ENCODE measurements around the gene TRIM56.

DNA sequence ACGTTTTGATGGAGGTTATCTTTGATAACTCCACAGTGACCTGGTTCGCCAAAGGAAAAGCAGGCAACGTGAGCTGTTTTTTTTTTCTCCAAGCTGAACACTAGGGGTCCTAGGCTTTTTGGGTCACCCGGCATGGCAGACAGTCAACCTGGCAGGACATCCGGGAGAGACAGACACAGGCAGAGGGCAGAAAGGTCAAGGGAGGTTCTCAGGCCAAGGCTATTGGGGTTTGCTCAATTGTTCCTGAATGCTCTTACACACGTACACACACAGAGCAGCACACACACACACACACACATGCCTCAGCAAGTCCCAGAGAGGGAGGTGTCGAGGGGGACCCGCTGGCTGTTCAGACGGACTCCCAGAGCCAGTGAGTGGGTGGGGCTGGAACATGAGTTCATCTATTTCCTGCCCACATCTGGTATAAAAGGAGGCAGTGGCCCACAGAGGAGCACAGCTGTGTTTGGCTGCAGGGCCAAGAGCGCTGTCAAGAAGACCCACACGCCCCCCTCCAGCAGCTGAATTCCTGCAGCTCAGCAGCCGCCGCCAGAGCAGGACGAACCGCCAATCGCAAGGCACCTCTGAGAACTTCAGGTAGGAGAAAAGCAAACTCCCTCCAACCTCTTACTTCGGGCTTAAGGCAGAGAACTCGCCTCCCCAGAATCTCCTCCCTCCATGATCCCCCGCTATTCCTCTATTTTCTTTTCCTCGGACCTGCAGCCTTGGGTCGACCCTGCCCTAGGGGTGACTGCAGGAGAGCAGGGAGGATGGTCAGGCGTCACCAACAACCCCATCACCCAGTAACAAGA, 41.6 kb downstream of the TRIM56 start, which contains the start of gene SERPINE1:
- TF ChIP-seq CTCF (IDR thresholded peaks at IDR 0.05; ENCODE audit: insufficient read depth, low read length) (no peak), POLR2AphosphoS5 (IDR thresholded peaks at IDR 0.05; ENCODE audit: low read depth) (no peak), REST (IDR thresholded peaks at IDR 0.05; ENCODE audit: insufficient replicate concordance, low read depth) (no peak), SPI1 (IDR thresholded peaks at IDR 0.05; ENCODE audit: borderline replicate concordance, low read depth) (no peak), GABPA (IDR thresholded peaks at IDR 0.05; ENCODE audit: low read depth) (no peak)

All from HL-60 (cell line).